IMR-90 (cell line): ENCODE data around the gene MYO9A. TPM values are rescaled to one million over a fixed set of nuclear protein-coding genes. Genes with fewer than 3 reads are reported as not detected.

Experiments
- ATAC-seq: fragments of 200-7000 bp; cut with Tn5 transposase; 2 replicates; pipeline ENCODE4 v1.9.1; 2020; ENCODE audit warnings: low read depth, mild to moderate bottlenecking, moderate library complexity
- BruUV-seq: library from RNA; stranded (reverse); fragments of 400-500 nt; replicated peaks from 2 replicates; lab custom pipeline; 2021; lab: Mats Ljungman, UMichigan
- CTCF ChIA-PET: fragments of 300-600 bp; formaldehyde crosslinking; extraction: SDS; loops from one replicate; lab custom pipeline; 2021; ENCODE audit warnings: antibody characterized with exemption; lab: Yijun Ruan, JAX
- POLR2A ChIA-PET: fragments of 300-600 bp; sonication (Branson Sonifier 250); formaldehyde crosslinking; loops from one replicate; lab custom pipeline; 2022; ENCODE audit warnings: antibody characterized with exemption; ENCODE audit not compliant: unreplicated experiment; lab: Charles Lee
- DNase-seq: peaks from one replicate; pipeline ENCODE4 v3.0.0; 2013
- H2AFZ ChIP-seq: replicated peaks from 2 replicates; pipeline ENCODE3; 2013; ENCODE audit warnings: low read length, mild to moderate bottlenecking; ENCODE audit not compliant: poor library complexity
- H2AK5ac ChIP-seq: 2 replicates; pipeline ENCODE4 v1.6.1; 2013; ENCODE audit warnings: low read depth, low read length, inconsistent platforms
- H2AK9ac ChIP-seq: replicated peaks from 2 replicates; pipeline ENCODE3; 2013; ENCODE audit warnings: mild to moderate bottlenecking, low read depth, low read length, moderate library complexity; ENCODE audit not compliant: poor library complexity
- H2BK120ac ChIP-seq: 2 replicates; pipeline ENCODE4 v1.6.1; 2013; ENCODE audit warnings: low read depth, low read length, inconsistent platforms
- H2BK15ac ChIP-seq: 3 replicates; pipeline ENCODE4 v1.6.1; 2013; ENCODE audit warnings: low read depth, low read length, inconsistent platforms
- H2BK20ac ChIP-seq: 2 replicates; pipeline ENCODE4 v1.6.1; 2013; ENCODE audit warnings: low read depth, mild to moderate bottlenecking, inconsistent platforms, low read length, moderate library complexity
- H2BK5ac ChIP-seq: 2 replicates; pipeline ENCODE4 v1.6.1; 2013; ENCODE audit warnings: mild to moderate bottlenecking, low read depth, low read length, inconsistent platforms; ENCODE audit not compliant: poor library complexity, severe bottlenecking
- H3K14ac ChIP-seq: replicated peaks from 2 replicates; pipeline ENCODE4 v1.6.1; 2013; ENCODE audit warnings: low read depth, low read length, inconsistent platforms
- H3K18ac ChIP-seq: 2 replicates; pipeline ENCODE4 v1.6.1; 2013; ENCODE audit warnings: low read depth, low read length, control low read depth
- H3K23ac ChIP-seq: 2 replicates; pipeline ENCODE4 v1.6.1; 2013; ENCODE audit warnings: low read depth, low read length, inconsistent platforms
- H3K27ac ChIP-seq: 2 replicates; pipeline ENCODE4 v1.5.1; 2013; ENCODE audit warnings: mild to moderate bottlenecking, control low read depth, low read length; ENCODE audit not compliant: insufficient read depth
- H3K27me3 ChIP-seq: 2 replicates; pipeline ENCODE4 v1.6.1; 2013; ENCODE audit warnings: low read length; ENCODE audit not compliant: control insufficient read depth, insufficient read depth
- H3K36me3 ChIP-seq: 2 replicates; pipeline ENCODE4 v1.6.1; 2013; ENCODE audit warnings: low read length, mixed read lengths; ENCODE audit not compliant: control insufficient read depth, insufficient read depth
- H3K4ac ChIP-seq: 2 replicates; pipeline ENCODE4 v1.6.1; 2013; ENCODE audit warnings: low read depth, low read length, inconsistent platforms
- H3K4me1 ChIP-seq: 2 replicates; pipeline ENCODE4 v1.6.1; 2013; ENCODE audit warnings: low read length, mixed read lengths; ENCODE audit not compliant: control insufficient read depth, insufficient read depth
- H3K4me2 ChIP-seq: 2 replicates; pipeline ENCODE4 v1.6.1; 2013; ENCODE audit warnings: low read depth, mild to moderate bottlenecking, control low read depth, low read length, moderate library complexity
- H3K4me3 ChIP-seq: 2 replicates; pipeline ENCODE4 v1.5.1; 2013; ENCODE audit warnings: low read depth, mild to moderate bottlenecking, control low read depth, low read length, moderate library complexity; ENCODE audit not compliant: insufficient read depth
- H3K56ac ChIP-seq: 2 replicates; pipeline ENCODE4 v1.6.1; 2013; ENCODE audit warnings: low read length, inconsistent platforms; ENCODE audit not compliant: insufficient read depth; ENCODE audit errors: extremely low read depth
- H3K79me1 ChIP-seq, 2 experiments: 2 replicates each; pipeline ENCODE4 v1.6.1; 2013; ENCODE audit warnings: low read length in 2 of 2, inconsistent platforms in 1 of 2, low read depth in 1 of 2
- H3K9ac ChIP-seq: 2 replicates; pipeline ENCODE4 v1.6.1; 2013; ENCODE audit warnings: low read depth, low read length, control low read depth
- H3K9me1 ChIP-seq: 2 replicates; pipeline ENCODE4 v1.6.1; 2013; ENCODE audit warnings: low read length, inconsistent platforms; ENCODE audit not compliant: insufficient read depth
- H3K9me3 ChIP-seq: 2 replicates; pipeline ENCODE4 v1.6.1; 2013; ENCODE audit warnings: low read length; ENCODE audit not compliant: control insufficient read depth, insufficient read depth
- H4K20me1 ChIP-seq: 2 replicates; pipeline ENCODE4 v1.6.1; 2013; ENCODE audit warnings: low read length, inconsistent platforms; ENCODE audit not compliant: insufficient read depth
- H4K5ac ChIP-seq: 2 replicates; pipeline ENCODE4 v1.6.1; 2013; ENCODE audit warnings: mild to moderate bottlenecking, low read depth, low read length, control low read depth
- H4K8ac ChIP-seq, 2 experiments: 2 replicates each; pipeline ENCODE4 v1.6.1; 2013; ENCODE audit warnings: low read depth in 2 of 2, low read length in 2 of 2, control low read depth in 1 of 2, inconsistent platforms in 1 of 2
- H4K91ac ChIP-seq: 2 replicates; pipeline ENCODE4 v1.6.1; 2013; ENCODE audit warnings: low read depth, low read length, inconsistent platforms; ENCODE audit not compliant: insufficient read depth
- BHLHE40 ChIP-seq: fragments of 150-350 bp; IDR thresholded peaks from 2 replicates; pipeline ENCODE4 v1.6.1; 2016; ENCODE audit warnings: mild to moderate bottlenecking, low read depth, low read length
- CEBPB ChIP-seq: IDR thresholded peaks from 2 replicates; pipeline ENCODE4 v1.6.1; 2012; ENCODE audit warnings: low read depth, low read length, improper control_type of control experiment
- CHD1 ChIP-seq: IDR thresholded peaks from 2 replicates; pipeline ENCODE4 v1.6.1; 2012; ENCODE audit warnings: low read depth, low read length, improper control_type of control experiment
- CTCF ChIP-seq: conservative IDR thresholded peaks from 2 replicates; pipeline ENCODE4 v1.5.1; 2012; ENCODE audit warnings: mild to moderate bottlenecking, low read depth, low read length, improper control_type of control experiment
- ELK1 ChIP-seq: fragments of 150-350 bp; IDR thresholded peaks from 2 replicates; pipeline ENCODE4 v1.6.1; 2016; ENCODE audit warnings: low read depth, mild to moderate bottlenecking, low read length, moderate library complexity, borderline replicate concordance
- MAFK ChIP-seq: IDR thresholded peaks from 2 replicates; pipeline ENCODE4 v1.6.1; 2012; ENCODE audit warnings: low read depth, low read length, improper control_type of control experiment
- MAZ ChIP-seq: IDR thresholded peaks from 2 replicates; pipeline ENCODE4 v1.6.1; 2012; ENCODE audit warnings: low read depth, mild to moderate bottlenecking, low read length, improper control_type of control experiment, moderate library complexity, borderline replicate concordance
- MXI1 ChIP-seq: IDR thresholded peaks from 2 replicates; pipeline ENCODE4 v1.6.1; 2012; ENCODE audit warnings: low read depth, mild to moderate bottlenecking, low read length, moderate library complexity, borderline replicate concordance
- NFE2L2 ChIP-seq: fragments of 150-350 bp; IDR thresholded peaks from 2 replicates; pipeline ENCODE4 v1.6.1; 2016; ENCODE audit warnings: low read depth, mild to moderate bottlenecking, low read length
- POLR2A ChIP-seq: IDR thresholded peaks from 2 replicates; pipeline ENCODE4 v1.6.1; 2012; ENCODE audit warnings: mild to moderate bottlenecking, low read depth, low read length
- RAD21 ChIP-seq: IDR thresholded peaks from 2 replicates; pipeline ENCODE4 v1.6.1; 2012; ENCODE audit warnings: low read length, improper control_type of control experiment
- RCOR1 ChIP-seq: IDR thresholded peaks from 2 replicates; pipeline ENCODE4 v1.6.1; 2012; ENCODE audit warnings: mild to moderate bottlenecking, low read length, improper control_type of control experiment; ENCODE audit not compliant: insufficient replicate concordance
- RFX5 ChIP-seq: IDR thresholded peaks from 2 replicates; pipeline ENCODE4 v1.8.0; 2012; ENCODE audit warnings: low read depth, mild to moderate bottlenecking, low read length, moderate library complexity
- SMC3 ChIP-seq: fragments of 150-350 bp; IDR thresholded peaks from 2 replicates; pipeline ENCODE4 v1.6.1; 2016; ENCODE audit warnings: low read depth, mild to moderate bottlenecking, antibody characterized with exemption, low read length, moderate library complexity
- WGBS, 2 experiments: methylation state at CpG; one replicate each; pipeline versions ENCODE4 v1.1.5 to v1.1.7; 2013; ENCODE audit warnings: missing lambda C conversion rate in 2 of 2; ENCODE audit not compliant: insufficient read length in 1 of 2; ENCODE audit errors: extremely low coverage in 2 of 2; 5-methylcytosine and 5-hydroxymethylcytosine counted together
- dilution Hi-C: fragments of 300-500 bp; cut with HindIII; formaldehyde crosslinking; loops from one replicate; pipeline ENCODE4 v1.14.3; 2018; ENCODE audit warnings: low sequenced_read_pairs; ENCODE audit not compliant: unreplicated experiment
- in situ Hi-C: fragments of 300-500 bp; cut with MboI; formaldehyde crosslinking; loops from 3 replicates; pipeline ENCODE4 v1.14.3; 2019; ENCODE audit warnings: low sequenced_read_pairs, inconsistent platforms, mixed read lengths
- intact Hi-C: fragments of 100-400 bp; cut with micrococcal nuclease; formaldehyde crosslinking; loops from 2 replicates; pipeline ENCODE4 v1.10.0; 2022
- polyA plus RNA-seq, 3 experiments: library from polyadenylated mRNA; depleted of rRNA; stranded (reverse); fragments of >200 nt; gene quantifications; 2 replicates each; pipeline ENCODE4 v1.2.3, GENCODE V29; 2012; ENCODE audit warnings: low replicate concordance in 1 of 3
- total RNA-seq: library from RNA; depleted of rRNA; stranded (reverse); fragments of >200 nt; gene quantifications from 2 replicates; pipeline ENCODE4 v1.2.3, GENCODE V29; 2012
- TF ChIP-seq, protein P1 (sequence below): fragments of 150-350 bp; IDR thresholded peaks from 2 replicates; pipeline ENCODE4 v1.6.1; 2017; ENCODE audit warnings: mild to moderate bottlenecking, antibody characterized with exemption, low read length, low read depth

MYO9A gene
- total and polyA plus RNA-seq, 2 of the 4 experiments (the other 2 are of a cell fraction) = 6.0 to 49.5 TPM

GRCh38 chr15:71813723-71814470, 304.1 kb downstream of the MYO9A start:
- Histone ChIP-seq H3K27me3 (no peaks in the 10 kb centered on the region), H3K56ac (no peak overlapping the region), H3K9me3 (peaks cover 4% of the 10 kb centered on the region; the same call in 1 of the 2 replicates), H2BK15ac (no peak overlapping the region), H2BK20ac (no peak overlapping the region), H2AK5ac (no peak overlapping the region), H2AK9ac (no peak overlapping the region), H4K5ac (no peak overlapping the region), H4K91ac (no peak overlapping the region), H3K4me1 (no peaks in the 10 kb centered on the region), H2AFZ (no peak overlapping the region), H4K20me1 (no peaks in the 10 kb centered on the region), H3K18ac (no peak overlapping the region), H3K14ac (no peak overlapping the region), H2BK120ac (no peak overlapping the region), H4K8ac (no peak overlapping the region), H3K23ac (no peak overlapping the region), H3K27ac (no peak overlapping the region), H3K9me1 (no peaks in the 10 kb centered on the region), H3K4me2 (no peak overlapping the region), H3K9ac (no peak overlapping the region), H3K79me1 (no peaks in the 10 kb centered on the region), H2BK5ac (no peak overlapping the region), H3K4me3 (no peak overlapping the region), H3K4ac (no peak overlapping the region), H3K36me3 (no peaks in the 10 kb centered on the region; the same call in 1 of the 2 replicates)
- no TSS peak for BruUV-seq
- intact Hi-C loops (no loop called here), in situ Hi-C loops (no loop called here), dilution Hi-C loops (no loop called here)
- ATAC-seq (no peak), DNase-seq (no peak)
- POLR2A ChIA-PET = interaction anchor here (0.6 kb wide), 1 partner anchor 359 kb away, joined by 4 read pairs; no protein-coding TSS in a partner anchor
- CTCF ChIA-PET = no interaction called here
- 73% methylated on average over 6 of the region's 9 CpGs; no CpG with 5 or more reads in 1 of the 2 experiments for WGBS, 2 experiments
- no peak for TF ChIP-seq RFX5
- TF ChIP-seq RCOR1 = no peak
- no peak for TF ChIP-seq POLR2A
- no peak for TF ChIP-seq MXI1
- TF ChIP-seq NFE2L2 = no peak
- no peak for TF ChIP-seq RAD21
- TF ChIP-seq CHD1 = no peak
- TF ChIP-seq CEBPB = no peak
- TF ChIP-seq MAZ = no peak
- no peak for TF ChIP-seq CTCF
- TF ChIP-seq BHLHE40 = no peak
- TF ChIP-seq SMC3 = no peak
- TF ChIP-seq, protein P1, sequence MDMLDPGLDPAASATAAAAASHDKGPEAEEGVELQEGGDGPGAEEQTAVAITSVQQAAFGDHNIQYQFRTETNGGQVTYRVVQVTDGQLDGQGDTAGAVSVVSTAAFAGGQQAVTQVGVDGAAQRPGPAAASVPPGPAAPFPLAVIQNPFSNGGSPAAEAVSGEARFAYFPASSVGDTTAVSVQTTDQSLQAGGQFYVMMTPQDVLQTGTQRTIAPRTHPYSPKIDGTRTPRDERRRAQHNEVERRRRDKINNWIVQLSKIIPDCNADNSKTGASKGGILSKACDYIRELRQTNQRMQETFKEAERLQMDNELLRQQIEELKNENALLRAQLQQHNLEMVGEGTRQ = no peak
- no peak for TF ChIP-seq ELK1
- TF ChIP-seq MAFK = no peak
